H1 (cell line): Measurements from ENCODE around the gene ENKUR. TPM values are rescaled to one million over a fixed set of nuclear protein-coding genes. Genes with fewer than 3 reads are reported as not detected.

ENCODE experiments used
- CTCF ChIA-PET: fragments of 300-600 bp; sonication (Branson Sonifier 250); formaldehyde crosslinking; loops from one replicate; lab custom pipeline; 2021; ENCODE audit not compliant: partially characterized antibody; lab: Charles Lee
- POLR2A ChIA-PET: fragments of 300-600 bp; sonication (Branson Sonifier 250); formaldehyde crosslinking; loops from one replicate; lab custom pipeline; 2021; ENCODE audit warnings: inconsistent platforms; ENCODE audit not compliant: partially characterized antibody; lab: Charles Lee
- DNase-seq, 2 experiments: peaks; one replicate each; pipeline versions ENCODE4 v3.0.0 to v3.0.0-alpha.2; 2010 to 2022; ENCODE audit warnings: low spot score in 2 of 2, low read depth in 1 of 2, mixed read lengths in 1 of 2
- FAIRE-seq: peaks from 2 replicates; lab custom pipeline; 2011; peaks lifted over from hg19 to GRCh38; lab: Jason Lieb, UNC
- H2AFZ ChIP-seq: 2 replicates; pipeline ENCODE4 v1.8.1; 2012; ENCODE audit warnings: low read length, inconsistent platforms
- H2AK5ac ChIP-seq: 2 replicates; pipeline ENCODE4 v1.6.1; 2013; ENCODE audit warnings: low read depth, low read length
- H2BK120ac ChIP-seq: replicated peaks from 2 replicates; pipeline ENCODE3; 2013; ENCODE audit warnings: low read depth, low read length, inconsistent platforms
- H2BK12ac ChIP-seq: 2 replicates; pipeline ENCODE4 v1.6.1; 2013; ENCODE audit warnings: low read depth, low read length
- H2BK15ac ChIP-seq: 2 replicates; pipeline ENCODE4 v1.6.1; 2013; ENCODE audit warnings: low read length
- H2BK20ac ChIP-seq: 2 replicates; pipeline ENCODE4 v1.6.1; 2013; ENCODE audit warnings: low read length
- H2BK5ac ChIP-seq: 2 replicates; pipeline ENCODE4 v1.6.1; 2013; ENCODE audit warnings: low read depth, low read length
- H3K14ac ChIP-seq: 2 replicates; pipeline ENCODE4 v1.6.1; 2013; ENCODE audit warnings: inconsistent platforms; ENCODE audit not compliant: insufficient read length
- H3K18ac ChIP-seq: 2 replicates; pipeline ENCODE4 v1.6.1; 2013; ENCODE audit warnings: low read length; ENCODE audit errors: extremely low read depth
- H3K23ac ChIP-seq: 2 replicates; pipeline ENCODE4 v1.6.1; 2013; ENCODE audit warnings: inconsistent platforms; ENCODE audit not compliant: insufficient read length
- H3K23me2 ChIP-seq: 2 replicates; pipeline ENCODE4 v1.6.1; 2013; ENCODE audit warnings: low read depth, low read length
- H3K27ac ChIP-seq: 2 replicates; pipeline ENCODE4 v1.6.1; 2011; ENCODE audit warnings: low read depth, low read length, inconsistent platforms
- H3K27me3 ChIP-seq, 4 experiments: replicated peaks in 1 of 4; 1 replicate in 1 of 4; 2 replicates in 3 of 4; pipeline versions ENCODE4 v1.6.1 to v1.8.1; 2011 to 2013; ENCODE audit warnings: low read length in 3 of 4, mild to moderate bottlenecking in 3 of 4, inconsistent platforms in 2 of 4, mixed read lengths in 2 of 4, moderate library complexity in 1 of 4; ENCODE audit not compliant: control insufficient read depth in 3 of 4, insufficient read depth in 3 of 4; ENCODE audit errors: extremely low read depth in 1 of 4
- H3K36me3 ChIP-seq, 4 experiments: 2 replicates each; pipeline versions ENCODE4 v1.6.1 to v1.8.1; 2011 to 2013; ENCODE audit warnings: mild to moderate bottlenecking in 4 of 4, low read length in 3 of 4, moderate library complexity in 2 of 4, control low read depth in 1 of 4, inconsistent platforms in 1 of 4; ENCODE audit not compliant: insufficient read depth in 4 of 4, control insufficient read depth in 2 of 4
- H3K4ac ChIP-seq: replicated peaks from 2 replicates; pipeline ENCODE3; 2013; ENCODE audit warnings: low read length, low read depth, mixed read lengths, inconsistent platforms; ENCODE audit not compliant: insufficient read length
- H3K4me1 ChIP-seq, 4 experiments: replicated peaks in 1 of 4; 1 replicate in 1 of 4; 2 replicates in 3 of 4; pipeline versions ENCODE4 v1.6.1 to v1.8.1; 2011 to 2013; ENCODE audit warnings: low read length in 3 of 4, inconsistent platforms in 2 of 4, mixed read lengths in 1 of 4; ENCODE audit not compliant: insufficient read depth in 4 of 4, control insufficient read depth in 3 of 4
- H3K4me2 ChIP-seq, 2 experiments: 2 replicates each; pipeline versions ENCODE4 v1.6.1 to v1.8.1; 2011 to 2013; ENCODE audit warnings: low read depth in 2 of 2, low read length in 2 of 2, control low read depth in 1 of 2, inconsistent platforms in 1 of 2, mild to moderate bottlenecking in 1 of 2; ENCODE audit not compliant: insufficient read depth in 1 of 2
- H3K4me3 ChIP-seq, 4 experiments: fragments of 200-600, 300-600 bp in 1 of 4; sonication (generic), shearing (Covaris generic), sonication (Bioruptor Twin) in 1 of 4; 2 replicates each; pipeline versions ENCODE4 v1.5.1 to v1.8.1; 2011 to 2016; ENCODE audit warnings: low read length in 4 of 4, low read depth in 3 of 4, control low read depth in 2 of 4, inconsistent platforms in 2 of 4, mild to moderate bottlenecking in 2 of 4, mixed read lengths in 1 of 4, moderate library complexity in 1 of 4; ENCODE audit not compliant: insufficient read depth in 2 of 4; ENCODE audit errors: extremely low read depth in 1 of 4
- H3K56ac ChIP-seq: replicated peaks from 2 replicates; pipeline ENCODE3; 2013; ENCODE audit warnings: low read depth, mild to moderate bottlenecking, mixed read lengths, low read length, inconsistent platforms; ENCODE audit not compliant: insufficient read length
- H3K79me1 ChIP-seq: 2 replicates; pipeline ENCODE4 v1.6.1; 2013; ENCODE audit warnings: low read depth, low read length, control low read depth
- H3K79me2 ChIP-seq, 2 experiments: 2 replicates each; pipeline versions ENCODE4 v1.6.1 to v1.8.1; 2012 to 2013; ENCODE audit warnings: low read length in 2 of 2, mild to moderate bottlenecking in 2 of 2, inconsistent platforms in 1 of 2; ENCODE audit not compliant: insufficient read depth in 2 of 2, control insufficient read depth in 1 of 2
- H3K9ac ChIP-seq, 4 experiments: replicated peaks in 1 of 4; 1 replicate in 1 of 4; 2 replicates in 3 of 4; pipeline versions ENCODE4 v1.6.1 to v1.8.1; 2011 to 2013; ENCODE audit warnings: low read depth in 3 of 4, low read length in 3 of 4, control low read depth in 2 of 4, mild to moderate bottlenecking in 2 of 4, moderate library complexity in 2 of 4, inconsistent platforms in 1 of 4; ENCODE audit errors: extremely low read depth in 1 of 4
- H3K9me3 ChIP-seq, 2 experiments: 2 replicates each; pipeline versions ENCODE4 v1.6.1 to v1.8.1; 2012 to 2013; ENCODE audit warnings: mild to moderate bottlenecking in 2 of 2, moderate library complexity in 2 of 2, control low read depth in 1 of 2, inconsistent platforms in 1 of 2, low read depth in 1 of 2, low read length in 1 of 2, mixed read lengths in 1 of 2; ENCODE audit not compliant: insufficient read depth in 2 of 2
- H4K20me1 ChIP-seq, 2 experiments: replicated peaks in 1 of 2; 2 replicates each; pipeline versions ENCODE3 to v1.8.1; 2011 to 2013; ENCODE audit warnings: inconsistent platforms in 2 of 2, low read length in 2 of 2, mild to moderate bottlenecking in 1 of 2; ENCODE audit not compliant: insufficient read depth in 2 of 2, control insufficient read depth in 1 of 2
- H4K5ac ChIP-seq: 2 replicates; pipeline ENCODE4 v1.6.1; 2013; ENCODE audit warnings: low read length, low read depth, mixed read lengths, inconsistent platforms; ENCODE audit not compliant: insufficient read length
- H4K8ac ChIP-seq: 2 replicates; pipeline ENCODE4 v1.8.0; 2013; ENCODE audit warnings: mild to moderate bottlenecking, moderate library complexity, low read length, inconsistent platforms; ENCODE audit not compliant: insufficient read depth; ENCODE audit errors: extremely low read depth
- H4K91ac ChIP-seq: replicated peaks from 2 replicates; pipeline ENCODE3; 2013; ENCODE audit warnings: low read length, mixed read lengths, inconsistent platforms; ENCODE audit not compliant: insufficient read length
- ASH2L ChIP-seq: fragments of 200-600, 300-600 bp; sonication (generic); IDR thresholded peaks from one replicate; pipeline ENCODE4 v1.7.1; 2017; ENCODE audit warnings: low read length
- CBX5 ChIP-seq: fragments of 300-800, 300-1000 bp; sonication (generic); IDR thresholded peaks from 2 replicates; pipeline ENCODE4 v1.7.1; 2016; ENCODE audit warnings: antibody characterized with exemption, low read length, low read depth
- CHD2 ChIP-seq: IDR thresholded peaks from 2 replicates; pipeline ENCODE4 v1.6.1; 2012; ENCODE audit warnings: low read length, improper control_type of control experiment
- CTBP2 ChIP-seq: IDR thresholded peaks from 2 replicates; pipeline ENCODE4 v1.7.0; 2011; ENCODE audit warnings: borderline replicate concordance, mild to moderate bottlenecking, moderate library complexity, mixed read lengths, low read length; ENCODE audit not compliant: insufficient read depth, insufficient read length
- HDAC6 ChIP-seq: IDR thresholded peaks from one replicate; pipeline ENCODE4 v1.7.1; 2012; ENCODE audit warnings: low read depth, mild to moderate bottlenecking, inconsistent platforms, low read length, moderate library complexity
- KDM4A ChIP-seq: IDR thresholded peaks from one replicate; pipeline ENCODE4 v1.7.1; 2012; ENCODE audit warnings: low read depth, mild to moderate bottlenecking, moderate library complexity, low read length, inconsistent platforms; ENCODE audit not compliant: severe bottlenecking
- PHF8 ChIP-seq: fragments of 200-600 bp; sonication (generic); conservative IDR thresholded peaks from 2 replicates; pipeline ENCODE4 v1.7.1; 2012; ENCODE audit warnings: low read depth, mild to moderate bottlenecking, inconsistent platforms, low read length, moderate library complexity
- RBBP5 ChIP-seq: IDR thresholded peaks from 2 replicates; pipeline ENCODE4 v1.7.1; 2012; ENCODE audit warnings: low read depth, mild to moderate bottlenecking, inconsistent platforms, low read length, moderate library complexity, borderline replicate concordance
- RXRA ChIP-seq: IDR thresholded peaks from 2 replicates; pipeline ENCODE4 v1.6.1; 2011; ENCODE audit warnings: low read depth, mild to moderate bottlenecking, low read length, moderate library complexity; ENCODE audit not compliant: insufficient read depth
- TAF1 ChIP-seq: IDR thresholded peaks from 2 replicates; pipeline ENCODE4 v1.6.1; 2011; ENCODE audit warnings: mild to moderate bottlenecking, low read depth, low read length
- TBP ChIP-seq: IDR thresholded peaks from 2 replicates; pipeline ENCODE4 v1.6.1; 2011; ENCODE audit warnings: low read depth, low read length, improper control_type of control experiment
- TCF12 ChIP-seq: IDR thresholded peaks from 2 replicates; pipeline ENCODE4 v1.6.1; 2011; ENCODE audit warnings: low read depth, mild to moderate bottlenecking, low read length
- WGBS, 2 experiments: shearing (Covaris generic) in 1 of 2; methylation state at CpG; one replicate each; pipeline versions ENCODE4 v1.1.6 to v1.1.7; 2013 to 2015; ENCODE audit warnings: low lambda C conversion rate in 2 of 2, mixed read lengths in 2 of 2, inconsistent platforms in 1 of 2, low coverage in 1 of 2, missing lambda C conversion rate in 1 of 2; ENCODE audit not compliant: insufficient replicate concordance in 2 of 2, insufficient coverage in 1 of 2, insufficient read length in 1 of 2; ENCODE audit errors: extremely low coverage in 1 of 2, missing lambda C conversion rate in 1 of 2; 5-methylcytosine and 5-hydroxymethylcytosine counted together
- polyA plus RNA-seq, 7 experiments: library from polyadenylated mRNA; depleted of rRNA in 3 of 7; stranded (reverse) in 5 of 7; unstranded in 2 of 7; fragments of >200 nt in 5 of 7; fragments of 200-250 nt in 2 of 7; gene quantifications; 1 replicate in 5 of 7; 2 replicates in 1 of 7; 4 replicates in 1 of 7; pipeline versions ENCODE4 v1.2.1 to v1.2.3, GENCODE V29; 2011 to 2013; ENCODE audit warnings: missing spikeins in 2 of 7, mixed read lengths in 2 of 7
- total RNA-seq: library from RNA; stranded (reverse); fragmentation: NEBNext Ultra II Directional; extraction: Animal tissue kit (Norgen Biotek cat#: 25700); gene quantifications from 2 replicates; pipeline ENCODE4 v1.2.1, GENCODE V29; 2021

ENKUR gene
- total and polyA plus RNA-seq, 2 of the 8 experiments (the other 6 are each of a cell fraction or from before 2014, with no cell fraction given), result not detected

- Histone ChIP-seq H3K9me3 (no peaks in the 10 kb centered on the region), H2BK15ac (no peak overlapping the region), H3K27ac (no peak overlapping the region), H3K18ac (no peak overlapping the region), H3K79me2 (no peaks in the 10 kb centered on the region), H2BK120ac (no peak overlapping the region), H3K4ac (no peak overlapping the region), H3K23me2 (no peaks in the 10 kb centered on the region), H3K4me1 (no peaks in the 10 kb centered on the region), H4K8ac (no peak overlapping the region), H4K5ac (no peak overlapping the region), H4K91ac (no peak overlapping the region), H3K27me3 (no peaks in the 10 kb centered on the region), H3K4me2 (no peak overlapping the region), H3K79me1 (no peaks in the 10 kb centered on the region), H3K9ac (no peak overlapping the region), H2AFZ (no peak overlapping the region), H3K56ac (no peak overlapping the region), H2BK20ac (no peak overlapping the region), H3K4me3 (no peak overlapping the region), H2AK5ac (no peak overlapping the region), H2BK5ac (no peak overlapping the region), H4K20me1 (no peaks in the 10 kb centered on the region), H3K36me3 (no peaks in the 10 kb centered on the region), H2BK12ac (no peak overlapping the region), H3K23ac (no peak overlapping the region), H3K14ac (no peak overlapping the region)
- 91% methylated on average over 8 of the region's 8 CpGs; no CpG with 5 or more reads in 1 of the 2 experiments for WGBS, 2 experiments
- no peak for FAIRE-seq
- DNase-seq, result no peak
- ChIA-PET POLR2A (no interaction called here), CTCF (interaction anchor here (0.6 to 2.6 kb wide), 3 partner anchors 54 to 193 kb away, joined by 3 to 10 read pairs (median 4); no protein-coding TSS in a partner anchor)
- TF ChIP-seq TBP (no peak), HDAC6 (no peak), RBBP5 (no peak), ASH2L (no peak), RXRA (no peak), KDM4A (no peak), CBX5 (no peak), PHF8 (no peak), TCF12 (no peak), CTBP2 (no peak), TAF1 (no peak), CHD2 (no peak)
Measured at GRCh38 chr10:25024528-25024927, 8.6 kb upstream of the ENKUR start.
